IMR-90 (cell line): Measurements from ENCODE around the gene XRCC4. TPM values are rescaled to one million over a fixed set of nuclear protein-coding genes. Genes with fewer than 3 reads are reported as not detected.

Source experiments
- ATAC-seq: fragments of 200-7000 bp; cut with Tn5 transposase; 2 replicates; pipeline ENCODE4 v1.9.1; 2020; ENCODE audit warnings: low read depth, mild to moderate bottlenecking, moderate library complexity
- BruUV-seq: library from RNA; stranded (reverse); fragments of 400-500 nt; replicated peaks from 2 replicates; lab custom pipeline; 2021; lab: Mats Ljungman, UMichigan
- CTCF ChIA-PET: fragments of 300-600 bp; formaldehyde crosslinking; extraction: SDS; loops from one replicate; lab custom pipeline; 2021; ENCODE audit warnings: antibody characterized with exemption; lab: Yijun Ruan, JAX
- POLR2A ChIA-PET: fragments of 300-600 bp; sonication (Branson Sonifier 250); formaldehyde crosslinking; loops from one replicate; lab custom pipeline; 2022; ENCODE audit warnings: antibody characterized with exemption; ENCODE audit not compliant: unreplicated experiment; lab: Charles Lee
- DNase-seq: peaks from one replicate; pipeline ENCODE4 v3.0.0; 2013
- H2AFZ ChIP-seq: replicated peaks from 2 replicates; pipeline ENCODE3; 2013; ENCODE audit warnings: low read length, mild to moderate bottlenecking; ENCODE audit not compliant: poor library complexity
- H2AK5ac ChIP-seq: 2 replicates; pipeline ENCODE4 v1.6.1; 2013; ENCODE audit warnings: low read depth, low read length, inconsistent platforms
- H2AK9ac ChIP-seq: replicated peaks from 2 replicates; pipeline ENCODE3; 2013; ENCODE audit warnings: mild to moderate bottlenecking, low read depth, low read length, moderate library complexity; ENCODE audit not compliant: poor library complexity
- H2BK120ac ChIP-seq: 2 replicates; pipeline ENCODE4 v1.6.1; 2013; ENCODE audit warnings: low read depth, low read length, inconsistent platforms
- H2BK15ac ChIP-seq: 3 replicates; pipeline ENCODE4 v1.6.1; 2013; ENCODE audit warnings: low read depth, low read length, inconsistent platforms
- H2BK20ac ChIP-seq: 2 replicates; pipeline ENCODE4 v1.6.1; 2013; ENCODE audit warnings: low read depth, mild to moderate bottlenecking, inconsistent platforms, low read length, moderate library complexity
- H2BK5ac ChIP-seq: 2 replicates; pipeline ENCODE4 v1.6.1; 2013; ENCODE audit warnings: mild to moderate bottlenecking, low read depth, low read length, inconsistent platforms; ENCODE audit not compliant: poor library complexity, severe bottlenecking
- H3K14ac ChIP-seq: replicated peaks from 2 replicates; pipeline ENCODE4 v1.6.1; 2013; ENCODE audit warnings: low read depth, low read length, inconsistent platforms
- H3K18ac ChIP-seq: 2 replicates; pipeline ENCODE4 v1.6.1; 2013; ENCODE audit warnings: low read depth, low read length, control low read depth
- H3K23ac ChIP-seq: 2 replicates; pipeline ENCODE4 v1.6.1; 2013; ENCODE audit warnings: low read depth, low read length, inconsistent platforms
- H3K27ac ChIP-seq: 2 replicates; pipeline ENCODE4 v1.5.1; 2013; ENCODE audit warnings: mild to moderate bottlenecking, control low read depth, low read length; ENCODE audit not compliant: insufficient read depth
- H3K27me3 ChIP-seq: 2 replicates; pipeline ENCODE4 v1.6.1; 2013; ENCODE audit warnings: low read length; ENCODE audit not compliant: control insufficient read depth, insufficient read depth
- H3K36me3 ChIP-seq: 2 replicates; pipeline ENCODE4 v1.6.1; 2013; ENCODE audit warnings: low read length, mixed read lengths; ENCODE audit not compliant: control insufficient read depth, insufficient read depth
- H3K4ac ChIP-seq: 2 replicates; pipeline ENCODE4 v1.6.1; 2013; ENCODE audit warnings: low read depth, low read length, inconsistent platforms
- H3K4me1 ChIP-seq: 2 replicates; pipeline ENCODE4 v1.6.1; 2013; ENCODE audit warnings: low read length, mixed read lengths; ENCODE audit not compliant: control insufficient read depth, insufficient read depth
- H3K4me2 ChIP-seq: 2 replicates; pipeline ENCODE4 v1.6.1; 2013; ENCODE audit warnings: low read depth, mild to moderate bottlenecking, control low read depth, low read length, moderate library complexity
- H3K4me3 ChIP-seq: 2 replicates; pipeline ENCODE4 v1.5.1; 2013; ENCODE audit warnings: low read depth, mild to moderate bottlenecking, control low read depth, low read length, moderate library complexity; ENCODE audit not compliant: insufficient read depth
- H3K56ac ChIP-seq: 2 replicates; pipeline ENCODE4 v1.6.1; 2013; ENCODE audit warnings: low read length, inconsistent platforms; ENCODE audit not compliant: insufficient read depth; ENCODE audit errors: extremely low read depth
- H3K79me1 ChIP-seq, 2 experiments: 2 replicates each; pipeline ENCODE4 v1.6.1; 2013; ENCODE audit warnings: low read length in 2 of 2, inconsistent platforms in 1 of 2, low read depth in 1 of 2
- H3K9ac ChIP-seq: 2 replicates; pipeline ENCODE4 v1.6.1; 2013; ENCODE audit warnings: low read depth, low read length, control low read depth
- H3K9me1 ChIP-seq: 2 replicates; pipeline ENCODE4 v1.6.1; 2013; ENCODE audit warnings: low read length, inconsistent platforms; ENCODE audit not compliant: insufficient read depth
- H3K9me3 ChIP-seq: 2 replicates; pipeline ENCODE4 v1.6.1; 2013; ENCODE audit warnings: low read length; ENCODE audit not compliant: control insufficient read depth, insufficient read depth
- H4K20me1 ChIP-seq: 2 replicates; pipeline ENCODE4 v1.6.1; 2013; ENCODE audit warnings: low read length, inconsistent platforms; ENCODE audit not compliant: insufficient read depth
- H4K5ac ChIP-seq: 2 replicates; pipeline ENCODE4 v1.6.1; 2013; ENCODE audit warnings: mild to moderate bottlenecking, low read depth, low read length, control low read depth
- H4K8ac ChIP-seq, 2 experiments: 2 replicates each; pipeline ENCODE4 v1.6.1; 2013; ENCODE audit warnings: low read depth in 2 of 2, low read length in 2 of 2, control low read depth in 1 of 2, inconsistent platforms in 1 of 2
- H4K91ac ChIP-seq: 2 replicates; pipeline ENCODE4 v1.6.1; 2013; ENCODE audit warnings: low read depth, low read length, inconsistent platforms; ENCODE audit not compliant: insufficient read depth
- BHLHE40 ChIP-seq: fragments of 150-350 bp; IDR thresholded peaks from 2 replicates; pipeline ENCODE4 v1.6.1; 2016; ENCODE audit warnings: mild to moderate bottlenecking, low read depth, low read length
- CEBPB ChIP-seq: IDR thresholded peaks from 2 replicates; pipeline ENCODE4 v1.6.1; 2012; ENCODE audit warnings: low read depth, low read length, improper control_type of control experiment
- CHD1 ChIP-seq: IDR thresholded peaks from 2 replicates; pipeline ENCODE4 v1.6.1; 2012; ENCODE audit warnings: low read depth, low read length, improper control_type of control experiment
- CTCF ChIP-seq: conservative IDR thresholded peaks from 2 replicates; pipeline ENCODE4 v1.5.1; 2012; ENCODE audit warnings: mild to moderate bottlenecking, low read depth, low read length, improper control_type of control experiment
- FOS ChIP-seq: fragments of 150-350 bp; IDR thresholded peaks from 2 replicates; pipeline ENCODE4 v1.6.1; 2016; ENCODE audit warnings: low read depth, low read length
- MAFK ChIP-seq: IDR thresholded peaks from 2 replicates; pipeline ENCODE4 v1.6.1; 2012; ENCODE audit warnings: low read depth, low read length, improper control_type of control experiment
- MAZ ChIP-seq: IDR thresholded peaks from 2 replicates; pipeline ENCODE4 v1.6.1; 2012; ENCODE audit warnings: low read depth, mild to moderate bottlenecking, low read length, improper control_type of control experiment, moderate library complexity, borderline replicate concordance
- MXI1 ChIP-seq: IDR thresholded peaks from 2 replicates; pipeline ENCODE4 v1.6.1; 2012; ENCODE audit warnings: low read depth, mild to moderate bottlenecking, low read length, moderate library complexity, borderline replicate concordance
- NFE2L2 ChIP-seq: fragments of 150-350 bp; IDR thresholded peaks from 2 replicates; pipeline ENCODE4 v1.6.1; 2016; ENCODE audit warnings: low read depth, mild to moderate bottlenecking, low read length
- POLR2A ChIP-seq: IDR thresholded peaks from 2 replicates; pipeline ENCODE4 v1.6.1; 2012; ENCODE audit warnings: mild to moderate bottlenecking, low read depth, low read length
- RAD21 ChIP-seq: IDR thresholded peaks from 2 replicates; pipeline ENCODE4 v1.6.1; 2012; ENCODE audit warnings: low read length, improper control_type of control experiment
- RCOR1 ChIP-seq: IDR thresholded peaks from 2 replicates; pipeline ENCODE4 v1.6.1; 2012; ENCODE audit warnings: mild to moderate bottlenecking, low read length, improper control_type of control experiment; ENCODE audit not compliant: insufficient replicate concordance
- RFX5 ChIP-seq: IDR thresholded peaks from 2 replicates; pipeline ENCODE4 v1.8.0; 2012; ENCODE audit warnings: low read depth, mild to moderate bottlenecking, low read length, moderate library complexity
- SMC3 ChIP-seq: fragments of 150-350 bp; IDR thresholded peaks from 2 replicates; pipeline ENCODE4 v1.6.1; 2016; ENCODE audit warnings: low read depth, mild to moderate bottlenecking, antibody characterized with exemption, low read length, moderate library complexity
- USF2 ChIP-seq: fragments of 150-350 bp; IDR thresholded peaks from 2 replicates; pipeline ENCODE4 v1.6.1; 2017; ENCODE audit warnings: mild to moderate bottlenecking, antibody characterized with exemption, low read length, low read depth
- WGBS, 2 experiments: methylation state at CpG; one replicate each; pipeline versions ENCODE4 v1.1.5 to v1.1.7; 2013; ENCODE audit warnings: missing lambda C conversion rate in 2 of 2; ENCODE audit not compliant: insufficient read length in 1 of 2; ENCODE audit errors: extremely low coverage in 2 of 2; 5-methylcytosine and 5-hydroxymethylcytosine counted together
- dilution Hi-C: fragments of 300-500 bp; cut with HindIII; formaldehyde crosslinking; loops from one replicate; pipeline ENCODE4 v1.14.3; 2018; ENCODE audit warnings: low sequenced_read_pairs; ENCODE audit not compliant: unreplicated experiment
- in situ Hi-C: fragments of 300-500 bp; cut with MboI; formaldehyde crosslinking; loops from 3 replicates; pipeline ENCODE4 v1.14.3; 2019; ENCODE audit warnings: low sequenced_read_pairs, inconsistent platforms, mixed read lengths
- intact Hi-C: fragments of 100-400 bp; cut with micrococcal nuclease; formaldehyde crosslinking; loops from 2 replicates; pipeline ENCODE4 v1.10.0; 2022
- polyA plus RNA-seq, 3 experiments: library from polyadenylated mRNA; depleted of rRNA; stranded (reverse); fragments of >200 nt; gene quantifications; 2 replicates each; pipeline ENCODE4 v1.2.3, GENCODE V29; 2012; ENCODE audit warnings: low replicate concordance in 1 of 3
- total RNA-seq: library from RNA; depleted of rRNA; stranded (reverse); fragments of >200 nt; gene quantifications from 2 replicates; pipeline ENCODE4 v1.2.3, GENCODE V29; 2012
- TF ChIP-seq, protein P1 (sequence below): fragments of 150-350 bp; IDR thresholded peaks from 2 replicates; pipeline ENCODE4 v1.6.1; 2016; ENCODE audit warnings: low read depth, mild to moderate bottlenecking, low read length, moderate library complexity, borderline replicate concordance

The XRCC4 gene
- total and polyA plus RNA-seq, 2 of the 4 experiments (the other 2 are of a cell fraction), result 3.5 to 4.7 TPM

DNA sequence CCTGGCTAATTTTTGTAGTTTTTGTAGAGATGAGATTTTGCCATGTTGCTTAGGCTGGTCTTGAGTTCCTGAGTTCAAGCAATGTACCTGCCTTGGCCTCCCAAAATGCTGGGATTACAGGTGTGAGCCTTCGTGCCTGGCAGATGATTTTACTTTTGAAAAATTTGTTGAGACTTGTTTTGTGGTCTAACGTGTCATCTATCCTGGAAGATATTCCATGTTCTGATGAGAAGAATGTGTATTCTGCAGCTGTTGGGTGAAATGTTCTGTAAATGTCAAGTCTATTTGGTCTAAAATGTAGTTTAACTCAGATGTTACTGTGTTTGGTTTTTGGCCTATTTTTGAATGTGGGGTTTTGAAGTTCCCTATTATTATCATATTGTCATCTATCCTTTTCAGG, 145.6 kb downstream of the XRCC4 start:
- no peak overlapping the region for H2BK15ac ChIP-seq
- H2BK20ac ChIP-seq, result no peak overlapping the region
- no peak overlapping the region for H2AFZ ChIP-seq
- no peak overlapping the region for H2AK5ac ChIP-seq
- no peak overlapping the region for H3K27ac ChIP-seq
- no peak overlapping the region for H4K91ac ChIP-seq
- H3K4me1 ChIP-seq, result peaks cover 2% of the 10 kb centered on the region; the same call in 1 of the 2 replicates
- no TSS peak for BruUV-seq
- H3K4me3 ChIP-seq, result no peak overlapping the region
- no peak overlapping the region for H3K56ac ChIP-seq
- intact Hi-C loops (no loop called here), in situ Hi-C loops (no loop called here), dilution Hi-C loops (no loop called here)
- peaks cover 2 to 3% of the 10 kb centered on the region in 2 experiments; a peak in 1 of 4 replicates for H3K79me1 ChIP-seq
- no peak overlapping the region for H3K18ac ChIP-seq
- WGBS, 2 experiments, result 100% methylated on average over 1 of the region's 2 CpGs; no CpG with 5 or more reads in 1 of the 2 experiments
- no peak overlapping the region for H4K8ac ChIP-seq
- ChIA-PET POLR2A (no interaction called here), CTCF (no interaction called here)
- DNase-seq (no peak), ATAC-seq (no peak)
- H3K27me3 ChIP-seq, result no peaks in the 10 kb centered on the region
- no peak overlapping the region for H3K23ac ChIP-seq
- H4K20me1 ChIP-seq, result no peaks in the 10 kb centered on the region
- no peak overlapping the region for H4K5ac ChIP-seq
- no peak overlapping the region for H2BK120ac ChIP-seq
- no peak overlapping the region for H2AK9ac ChIP-seq
- no peaks in the 10 kb centered on the region for H3K9me3 ChIP-seq
- TF ChIP-seq NFE2L2, result no peak
- TF ChIP-seq RCOR1, result no peak
- no peak for TF ChIP-seq MAZ
- no peak for TF ChIP-seq MAFK
- TF ChIP-seq RFX5, result no peak
- TF ChIP-seq MXI1, result no peak
- no peak for TF ChIP-seq USF2
- no peak for TF ChIP-seq CEBPB
- no peak for TF ChIP-seq CTCF
- no peak for TF ChIP-seq POLR2A
- TF ChIP-seq, protein P1, sequence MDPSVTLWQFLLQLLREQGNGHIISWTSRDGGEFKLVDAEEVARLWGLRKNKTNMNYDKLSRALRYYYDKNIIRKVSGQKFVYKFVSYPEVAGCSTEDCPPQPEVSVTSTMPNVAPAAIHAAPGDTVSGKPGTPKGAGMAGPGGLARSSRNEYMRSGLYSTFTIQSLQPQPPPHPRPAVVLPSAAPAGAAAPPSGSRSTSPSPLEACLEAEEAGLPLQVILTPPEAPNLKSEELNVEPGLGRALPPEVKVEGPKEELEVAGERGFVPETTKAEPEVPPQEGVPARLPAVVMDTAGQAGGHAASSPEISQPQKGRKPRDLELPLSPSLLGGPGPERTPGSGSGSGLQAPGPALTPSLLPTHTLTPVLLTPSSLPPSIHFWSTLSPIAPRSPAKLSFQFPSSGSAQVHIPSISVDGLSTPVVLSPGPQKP, result no peak
- no peak for TF ChIP-seq FOS
- no peak for TF ChIP-seq CHD1
- no peak for TF ChIP-seq SMC3
- TF ChIP-seq RAD21, result no peak
- TF ChIP-seq BHLHE40, result no peak
- no peaks in the 10 kb centered on the region for H3K36me3 ChIP-seq
- H3K4ac ChIP-seq, result no peak overlapping the region
- peaks cover 4% of the 10 kb centered on the region; the same call in 1 of the 2 replicates for H3K9me1 ChIP-seq
- no peak overlapping the region for H3K9ac ChIP-seq
- no peak overlapping the region for H2BK5ac ChIP-seq
- H3K4me2 ChIP-seq, result no peak overlapping the region
- no peak overlapping the region for H3K14ac ChIP-seq
